Right atrium auricular region (tissue), 2 donors: ENCODE measurements around the gene ZNF536. TPM values are rescaled to one million over a fixed set of nuclear protein-coding genes. Genes with fewer than 3 reads are reported as not detected.
"Not testable (repeated sequence)": the region's sequence is repeated elsewhere in the genome, so short reads cannot be mapped to it uniquely, and the experiment has no call there.

Experiments
- DNase-seq: peaks from one replicate; pipeline ENCODE4 v3.0.0-alpha.2; 2019; ENCODE audit warnings: low spot score
- H3K27ac ChIP-seq, 2 donors: fragments of 200-600 bp; sonication (generic); 1 replicate in 1 of 2; 2 replicates in 1 of 2; pipeline ENCODE4 v1.5.1; 2016 to 2019
- H3K27me3 ChIP-seq, 2 donors: fragments of 200-600 bp; sonication (generic); one replicate each; pipeline versions ENCODE4 v1.5.1 to v1.6.0; 2017 to 2019
- H3K36me3 ChIP-seq: fragments of 200-600 bp; sonication (generic); one replicate; pipeline ENCODE4 v1.5.1; 2016
- H3K4me1 ChIP-seq, 2 donors: fragments of 200-600 bp; sonication (generic); one replicate each; pipeline versions ENCODE4 v1.5.1 to v1.6.0; 2017 to 2019
- H3K4me3 ChIP-seq, 2 donors: fragments of 200-600 bp; sonication (generic); 1 replicate in 1 of 2; 2 replicates in 1 of 2; pipeline ENCODE4 v1.5.1; 2017 to 2019; ENCODE audit warnings: mild to moderate bottlenecking in 1 of 2, moderate library complexity in 1 of 2
- H3K9me3 ChIP-seq, 2 donors: fragments of 200-600 bp; sonication (generic); one replicate each; pipeline ENCODE4 v1.5.1; 2019
- total RNA-seq, 2 donors: library from RNA; depleted of rRNA; stranded (reverse); fragments of >200 nt; gene quantifications; one replicate each; pipeline ENCODE4 v1.1.0, GENCODE V29; 2016
- TF ChIP-seq, protein P1 (sequence below), 2 donors: fragments of 200-600 bp; sonication (generic); IDR thresholded peaks; one replicate each; pipeline ENCODE4 v1.5.1; 2019; ENCODE audit warnings: antibody characterized with exemption in 2 of 2

The ZNF536 gene
- total RNA-seq, 2 donors from 2014 or later, result 1.9 to 2.7 TPM

DNA sequence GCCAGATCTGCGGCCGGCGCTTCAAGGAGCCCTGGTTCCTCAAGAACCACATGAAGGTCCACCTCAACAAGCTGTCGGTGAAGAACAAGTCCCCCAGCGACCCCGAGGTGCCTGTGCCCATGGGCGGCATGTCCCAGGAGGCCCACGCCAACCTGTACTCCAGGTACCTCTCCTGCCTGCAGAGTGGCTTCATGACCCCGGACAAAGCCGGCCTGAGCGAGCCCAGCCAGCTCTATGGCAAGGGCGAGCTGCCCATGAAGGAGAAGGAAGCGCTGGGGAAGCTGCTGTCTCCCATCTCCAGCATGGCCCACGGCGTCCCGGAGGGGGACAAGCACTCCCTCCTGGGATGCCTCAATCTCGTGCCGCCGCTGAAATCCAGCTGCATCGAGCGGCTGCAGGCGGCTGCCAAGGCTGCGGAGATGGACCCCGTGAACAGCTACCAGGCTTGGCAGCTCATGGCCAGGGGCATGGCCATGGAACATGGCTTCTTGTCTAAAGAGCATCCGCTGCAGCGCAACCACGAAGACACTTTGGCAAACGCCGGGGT, 72.6 kb downstream of the ZNF536 start:
- no peaks in the 10 kb centered on the region for H3K36me3 ChIP-seq
- H3K9me3 ChIP-seq, result no peaks in the 10 kb centered on the region
- TF ChIP-seq, protein P1, sequence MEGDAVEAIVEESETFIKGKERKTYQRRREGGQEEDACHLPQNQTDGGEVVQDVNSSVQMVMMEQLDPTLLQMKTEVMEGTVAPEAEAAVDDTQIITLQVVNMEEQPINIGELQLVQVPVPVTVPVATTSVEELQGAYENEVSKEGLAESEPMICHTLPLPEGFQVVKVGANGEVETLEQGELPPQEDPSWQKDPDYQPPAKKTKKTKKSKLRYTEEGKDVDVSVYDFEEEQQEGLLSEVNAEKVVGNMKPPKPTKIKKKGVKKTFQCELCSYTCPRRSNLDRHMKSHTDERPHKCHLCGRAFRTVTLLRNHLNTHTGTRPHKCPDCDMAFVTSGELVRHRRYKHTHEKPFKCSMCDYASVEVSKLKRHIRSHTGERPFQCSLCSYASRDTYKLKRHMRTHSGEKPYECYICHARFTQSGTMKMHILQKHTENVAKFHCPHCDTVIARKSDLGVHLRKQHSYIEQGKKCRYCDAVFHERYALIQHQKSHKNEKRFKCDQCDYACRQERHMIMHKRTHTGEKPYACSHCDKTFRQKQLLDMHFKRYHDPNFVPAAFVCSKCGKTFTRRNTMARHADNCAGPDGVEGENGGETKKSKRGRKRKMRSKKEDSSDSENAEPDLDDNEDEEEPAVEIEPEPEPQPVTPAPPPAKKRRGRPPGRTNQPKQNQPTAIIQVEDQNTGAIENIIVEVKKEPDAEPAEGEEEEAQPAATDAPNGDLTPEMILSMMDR (IDR thresholded peaks at IDR 0.05), result no peak
- H3K27me3 ChIP-seq, result no peaks in the 10 kb centered on the region
- no peak for DNase-seq
- no peaks in the 10 kb centered on the region for H3K4me1 ChIP-seq
- H3K4me3 ChIP-seq, result no peak overlapping the region
- H3K27ac ChIP-seq, result no peak overlapping the region

DNA sequence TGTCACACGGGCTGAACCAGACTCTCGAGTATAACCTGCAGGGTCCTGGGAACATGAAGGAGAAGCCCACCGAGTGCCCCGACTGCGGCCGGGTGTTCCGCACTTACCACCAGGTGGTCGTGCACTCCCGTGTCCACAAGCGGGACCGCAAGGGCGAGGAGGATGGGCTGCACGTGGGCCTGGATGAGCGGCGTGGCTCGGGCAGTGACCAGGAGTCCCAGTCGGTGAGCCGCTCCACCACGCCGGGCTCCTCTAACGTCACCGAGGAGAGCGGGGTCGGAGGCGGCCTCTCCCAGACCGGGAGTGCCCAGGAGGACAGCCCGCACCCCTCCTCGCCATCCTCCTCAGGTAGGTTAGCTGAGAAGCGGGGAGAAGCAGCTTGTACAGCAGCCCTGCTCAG, 73.2 kb downstream of the ZNF536 start:
- TF ChIP-seq, protein P1 (IDR thresholded peaks at IDR 0.05), result no peak
- Histone ChIP-seq H3K36me3 (no peaks in the 10 kb centered on the region), H3K4me1 (no peaks in the 10 kb centered on the region), H3K27me3 (no peaks in the 10 kb centered on the region), H3K27ac (no peak overlapping the region), H3K4me3 (no peak overlapping the region), H3K9me3 (no peaks in the 10 kb centered on the region)
- DNase-seq, result no peak

DNA sequence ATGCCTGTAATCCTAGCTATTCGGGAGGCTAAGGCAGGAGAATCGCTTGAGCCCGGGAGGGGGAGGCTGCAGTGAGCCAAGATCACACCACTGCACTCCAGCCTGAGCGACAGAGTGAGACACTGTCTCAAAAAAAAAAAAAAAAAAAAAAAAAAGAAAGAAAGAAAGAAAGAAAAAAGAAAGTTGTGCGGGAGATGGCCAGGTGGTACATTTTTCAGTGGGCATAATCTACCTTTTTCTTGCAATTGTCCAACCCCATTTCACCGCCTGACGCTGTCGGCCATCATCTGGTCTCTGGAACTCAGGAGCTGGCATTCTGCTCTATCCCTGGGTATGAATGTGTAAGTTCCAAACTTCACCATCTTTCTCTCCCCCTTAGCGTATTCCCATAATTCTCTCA, 73.9 kb downstream of the ZNF536 start:
- not testable (repeated sequence) for H3K27me3 ChIP-seq, H3K4me3 ChIP-seq, H3K36me3 ChIP-seq, DNase-seq, H3K27ac ChIP-seq, H3K4me1 ChIP-seq, H3K9me3 ChIP-seq

DNA sequence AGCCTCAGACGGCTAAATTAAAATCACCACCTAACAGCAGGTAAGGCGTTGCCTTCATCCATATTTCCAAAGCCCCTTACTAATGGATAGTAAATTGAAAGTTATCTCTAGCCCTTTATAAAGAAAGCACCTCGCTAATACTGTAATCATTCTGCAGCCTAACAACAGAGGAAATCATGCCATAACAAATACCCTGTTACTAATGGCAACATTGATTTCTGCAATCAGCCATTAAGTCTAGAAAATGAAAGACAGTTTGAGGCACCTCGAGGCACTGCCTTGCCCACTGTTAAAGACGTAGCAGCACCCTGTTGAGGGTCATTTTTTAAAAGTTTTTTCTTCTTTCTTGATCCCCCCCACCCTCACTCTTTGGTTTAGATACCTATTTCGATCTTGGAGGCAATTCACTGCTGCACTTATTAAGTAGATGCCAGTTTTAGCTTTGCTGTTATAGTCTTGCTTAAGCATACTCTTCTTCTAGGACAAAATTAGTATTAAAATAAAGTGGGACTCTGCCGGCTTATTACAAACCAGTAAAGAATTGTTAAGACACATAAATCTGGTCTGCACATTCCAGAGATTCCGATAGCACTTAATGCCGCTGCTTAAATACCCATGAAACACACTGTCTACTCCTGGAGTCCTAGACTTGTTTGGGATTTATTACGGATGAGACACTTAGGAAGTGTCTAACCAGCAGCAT, 74.8 kb downstream of the ZNF536 start:
- DNase-seq, result no peak

DNA sequence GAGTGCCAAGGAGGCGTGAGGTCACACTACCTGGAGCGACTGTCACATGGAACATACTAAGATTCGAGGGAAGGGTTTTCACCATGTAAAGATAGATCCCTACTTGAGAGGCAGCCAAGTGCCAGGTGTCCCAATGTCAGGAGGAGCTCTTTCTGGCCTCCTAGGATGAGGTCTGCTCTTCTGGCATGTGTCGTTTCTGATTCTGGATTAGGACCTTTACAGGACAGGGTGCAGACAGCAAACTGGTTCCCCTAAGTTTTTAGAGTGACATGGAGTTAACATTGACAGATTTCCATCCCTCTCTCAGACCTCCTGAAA, 75.3 kb downstream of the ZNF536 start:
- no peak overlapping the region for H3K27ac ChIP-seq
- no peaks in the 10 kb centered on the region for H3K9me3 ChIP-seq
- no peaks in the 10 kb centered on the region for H3K4me1 ChIP-seq
- no peaks in the 10 kb centered on the region for H3K36me3 ChIP-seq
- DNase-seq, result no peak
- H3K27me3 ChIP-seq, result no peaks in the 10 kb centered on the region
- H3K4me3 ChIP-seq, result no peak overlapping the region
- TF ChIP-seq, protein P1 (IDR thresholded peaks at IDR 0.05), result no peak

More for the DNA sequence above, 74.8 kb downstream of the ZNF536 start:
- Histone ChIP-seq H3K36me3 (no peaks in the 10 kb centered on the region), H3K27me3 (no peaks in the 10 kb centered on the region), H3K27ac (no peak overlapping the region), H3K4me1 (no peaks in the 10 kb centered on the region), H3K4me3 (no peak overlapping the region), H3K9me3 (no peaks in the 10 kb centered on the region)
- TF ChIP-seq, protein P1 (IDR thresholded peaks at IDR 0.05), result no peak

DNA sequence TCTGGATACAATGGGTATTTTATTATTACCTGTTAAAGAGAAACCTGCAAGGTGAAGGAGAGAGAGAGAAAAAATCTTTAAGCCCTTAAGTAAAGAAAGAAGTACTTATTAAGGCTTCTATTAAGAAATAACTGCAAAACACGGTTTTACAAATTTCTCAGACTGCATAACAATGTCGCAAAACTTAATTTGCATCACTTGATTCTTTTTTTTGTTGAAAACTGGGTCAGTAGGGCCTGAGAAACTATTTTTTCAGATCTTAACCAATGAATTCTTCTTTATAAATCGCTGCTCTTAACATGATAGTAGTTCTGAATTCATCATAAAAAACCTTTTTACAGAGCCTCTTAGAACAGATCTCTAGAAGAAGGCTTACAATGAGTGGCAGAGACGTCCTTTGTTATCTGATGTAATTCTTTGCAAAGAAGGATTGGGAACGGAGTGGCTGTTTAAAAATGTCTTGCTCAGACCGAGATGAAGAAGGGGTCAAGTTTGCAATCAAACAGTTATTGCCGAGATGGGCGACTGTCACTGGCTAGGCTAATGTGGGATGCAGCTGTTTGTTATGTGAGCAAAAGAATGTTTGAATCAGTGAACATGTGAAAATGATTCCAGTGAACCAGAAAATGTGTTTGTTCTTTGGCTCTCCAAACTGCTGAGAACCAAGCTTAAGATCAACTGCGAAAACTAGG, 76.3 kb downstream of the ZNF536 start:
- Histone ChIP-seq H3K4me3 (no peak overlapping the region), H3K4me1 (no peaks in the 10 kb centered on the region), H3K27ac (no peak overlapping the region), H3K9me3 (no peaks in the 10 kb centered on the region), H3K27me3 (no peaks in the 10 kb centered on the region), H3K36me3 (no peaks in the 10 kb centered on the region)
- DNase-seq, result no peak
- TF ChIP-seq, protein P1 (IDR thresholded peaks at IDR 0.05), result no peak
